HUES64 (cell line): ENCODE results near the gene FBRSL1.

Experiments
- H3K27ac ChIP-seq: 2 replicates; pipeline ENCODE4 v1.7.0; 2013; ENCODE audit warnings: low read depth, low read length, inconsistent platforms
- H3K27me3 ChIP-seq: 2 replicates; pipeline ENCODE4 v1.6.1; 2013; ENCODE audit warnings: mild to moderate bottlenecking, low read length; ENCODE audit not compliant: insufficient read depth
- H3K36me3 ChIP-seq: 2 replicates; pipeline ENCODE4 v1.6.1; 2013; ENCODE audit warnings: mild to moderate bottlenecking, low read length; ENCODE audit not compliant: insufficient read depth
- H3K4me1 ChIP-seq: 2 replicates; pipeline ENCODE4 v1.6.1; 2013; ENCODE audit warnings: mild to moderate bottlenecking, low read length, moderate library complexity; ENCODE audit not compliant: insufficient read depth
- H3K4me3 ChIP-seq: 2 replicates; pipeline ENCODE4 v1.5.1; 2013; ENCODE audit warnings: mild to moderate bottlenecking, low read length, moderate library complexity
- H3K9ac ChIP-seq: 2 replicates; pipeline ENCODE4 v1.6.1; 2013; ENCODE audit warnings: mild to moderate bottlenecking, low read depth, low read length
- H3K9me3 ChIP-seq: 2 replicates; pipeline ENCODE4 v1.6.1; 2013; ENCODE audit warnings: low read depth, low read length; ENCODE audit not compliant: insufficient read depth
- WGBS: fragments of 150-250, 120-280 bp; methylation state at CpG from one replicate; pipeline ENCODE4 v1.1.7; 2013; ENCODE audit warnings: missing lambda C conversion rate; 5-methylcytosine and 5-hydroxymethylcytosine counted together

Gene FBRSL1

GRCh38 chr12:132516095-132517012 is 26.4 kb downstream of the FBRSL1 start:
- 92% methylated on average over 18 of the region's 18 CpGs for WGBS
- Histone ChIP-seq H3K4me1 (no peaks in the 10 kb centered on the region), H3K27me3 (peaks cover 3% of the 10 kb centered on the region; the same call in 1 of the 2 replicates), H3K9ac (no peak overlapping the region), H3K36me3 (no peaks in the 10 kb centered on the region), H3K9me3 (peaks cover 3% of the 10 kb centered on the region; the same call in 1 of the 2 replicates), H3K27ac (no peak overlapping the region), H3K4me3 (no peak overlapping the region)

- H3K4me3 ChIP-seq, result no peak overlapping the region
- H3K27ac ChIP-seq, result no peak overlapping the region
- H3K36me3 ChIP-seq, result no peaks in the 10 kb centered on the region
- H3K9ac ChIP-seq, result no peak overlapping the region
- no peaks in the 10 kb centered on the region for H3K4me1 ChIP-seq
- peaks cover 3% of the 10 kb centered on the region; the same call in 1 of the 2 replicates for H3K9me3 ChIP-seq
- WGBS, result 91% methylated on average over 19 of the region's 19 CpGs
- H3K27me3 ChIP-seq, result peaks cover 3% of the 10 kb centered on the region; the same call in 1 of the 2 replicates
Observed at GRCh38 chr12:132517013-132517739, 27.2 kb downstream of the FBRSL1 start.

GRCh38 chr12:132517740-132518100 is 27.8 kb downstream of the FBRSL1 start:
- 88% methylated on average over 10 of the region's 10 CpGs for WGBS

GRCh38 chr12:132518354-132518992 is 28.5 kb downstream of the FBRSL1 start:
- Histone ChIP-seq H3K4me1 (no peaks in the 10 kb centered on the region), H3K4me3 (no peak overlapping the region), H3K27ac (no peak overlapping the region), H3K9ac (no peak overlapping the region), H3K36me3 (no peaks in the 10 kb centered on the region), H3K27me3 (peaks cover 3% of the 10 kb centered on the region; the same call in 1 of the 2 replicates), H3K9me3 (peaks cover 3% of the 10 kb centered on the region; the same call in 1 of the 2 replicates)
- 89% methylated on average over 7 of the region's 7 CpGs for WGBS

More at GRCh38 chr12:132517740-132518100, 27.8 kb downstream of the FBRSL1 start:
- H3K4me1 ChIP-seq, result no peaks in the 10 kb centered on the region
- H3K27me3 ChIP-seq, result peaks cover 3% of the 10 kb centered on the region; the same call in 1 of the 2 replicates
- H3K9me3 ChIP-seq, result peaks cover 3% of the 10 kb centered on the region; the same call in 1 of the 2 replicates
- no peak overlapping the region for H3K27ac ChIP-seq
- H3K36me3 ChIP-seq, result no peaks in the 10 kb centered on the region
- H3K9ac ChIP-seq, result no peak overlapping the region
- no peak overlapping the region for H3K4me3 ChIP-seq

GRCh38 chr12:132520421-132521199 is 30.7 kb downstream of the FBRSL1 start:
- Histone ChIP-seq H3K4me1 (no peaks in the 10 kb centered on the region), H3K9ac (no peak overlapping the region), H3K36me3 (no peaks in the 10 kb centered on the region), H3K4me3 (no peak overlapping the region), H3K27ac (no peak overlapping the region), H3K9me3 (peaks cover 3% of the 10 kb centered on the region; the same call in 1 of the 2 replicates), H3K27me3 (peaks cover 3% of the 10 kb centered on the region; the same call in 1 of the 2 replicates)
- WGBS, result 87% methylated on average over 17 of the region's 17 CpGs

- peaks cover 3% of the 10 kb centered on the region; the same call in 1 of the 2 replicates for H3K27me3 ChIP-seq
- no peak overlapping the region for H3K27ac ChIP-seq
- H3K9me3 ChIP-seq, result peaks cover 3% of the 10 kb centered on the region; the same call in 1 of the 2 replicates
- H3K4me1 ChIP-seq, result peaks cover 4% of the 10 kb centered on the region; the same call in 1 of the 2 replicates
- H3K4me3 ChIP-seq, result no peak overlapping the region
- H3K36me3 ChIP-seq, result no peaks in the 10 kb centered on the region
- 89% methylated on average over 15 of the region's 15 CpGs for WGBS
- H3K9ac ChIP-seq, result no peak overlapping the region
Observed at GRCh38 chr12:132521200-132521580, 31.2 kb downstream of the FBRSL1 start.

- Histone ChIP-seq H3K4me1 (peaks cover 6% of the 10 kb centered on the region; the same call in 1 of the 2 replicates), H3K9ac (no peak overlapping the region)
- 92% methylated on average over 27 of the region's 27 CpGs for WGBS
Observed at GRCh38 chr12:132521712-132522292, 31.9 kb downstream of the FBRSL1 start.

GRCh38 chr12:132522592-132523380 is 32.8 kb downstream of the FBRSL1 start:
- H3K27ac ChIP-seq, result no peak overlapping the region
- H3K9ac ChIP-seq, result no peak overlapping the region
- no peak overlapping the region for H3K4me3 ChIP-seq
- peaks cover 6% of the 10 kb centered on the region; the same call in 1 of the 2 replicates for H3K4me1 ChIP-seq
- H3K36me3 ChIP-seq, result no peaks in the 10 kb centered on the region
- peaks cover 5% of the 10 kb centered on the region; the same call in 1 of the 2 replicates for H3K27me3 ChIP-seq
- H3K9me3 ChIP-seq, result peaks cover 3% of the 10 kb centered on the region; the same call in 1 of the 2 replicates
- 89% methylated on average over 25 of the region's 25 CpGs for WGBS

More at GRCh38 chr12:132521712-132522292, 31.9 kb downstream of the FBRSL1 start:
- H3K4me3 ChIP-seq, result no peak overlapping the region
- no peak overlapping the region for H3K27ac ChIP-seq
- peaks cover 3% of the 10 kb centered on the region; the same call in 1 of the 2 replicates for H3K9me3 ChIP-seq
- H3K27me3 ChIP-seq, result peaks cover 8% of the 10 kb centered on the region; the same call in 1 of the 2 replicates
- no peaks in the 10 kb centered on the region for H3K36me3 ChIP-seq

- no peaks in the 10 kb centered on the region for H3K36me3 ChIP-seq
- WGBS, result 48% methylated on average over 28 of the region's 28 CpGs
- H3K27ac ChIP-seq, result no peak overlapping the region
- H3K4me1 ChIP-seq, result peaks cover 6% of the 10 kb centered on the region; the same call in 1 of the 2 replicates
- peaks cover 3% of the 10 kb centered on the region; the same call in 1 of the 2 replicates for H3K9me3 ChIP-seq
- no peak overlapping the region for H3K9ac ChIP-seq
- no peak overlapping the region for H3K4me3 ChIP-seq
- peaks cover 5% of the 10 kb centered on the region; the same call in 1 of the 2 replicates for H3K27me3 ChIP-seq
Observed at GRCh38 chr12:132523576-132524331, 33.8 kb downstream of the FBRSL1 start.
